GM10248 (cell line): ENCODE measurements around the gene GRM1.

Experiments
- CTCF ChIA-PET: fragments of 300-600 bp; sonication (Branson Sonifier 250); formaldehyde crosslinking; extraction: SDS; loops from one replicate; lab custom pipeline; 2021; ENCODE audit warnings: antibody characterized with exemption; lab: Yijun Ruan, JAX
- POLR2A ChIA-PET: fragments of 350-650 bp; sonication (Branson Sonifier 250); formaldehyde crosslinking; extraction: SDS; loops from one replicate; lab custom pipeline; 2020; ENCODE audit warnings: antibody characterized with exemption; lab: Yijun Ruan, JAX
- DNase-seq: peaks from one replicate; pipeline ENCODE4 v3.0.0; 2012; ENCODE audit errors: extremely low spot score
- CTCF ChIP-seq: IDR thresholded peaks from 2 replicates; pipeline ENCODE4 v1.5.1; 2012; ENCODE audit warnings: mild to moderate bottlenecking, low read depth; ENCODE audit errors: extremely low read depth, missing control alignments, control extremely low read depth

Gene GRM1

GRCh38 chr6:146087386-146087785 lies 58.5 kb downstream of the GRM1 start:
- TF ChIP-seq CTCF = no peak
- ChIA-PET POLR2A (no interaction called here), CTCF (interaction anchor here (1.6 to 1.8 kb wide), 2 partner anchors 10 to 36 kb away, joined by 3 to 9 read pairs; no protein-coding TSS in a partner anchor)
- DNase-seq = no peak

- ChIA-PET CTCF (no interaction called here), POLR2A (no interaction called here)
- no peak for DNase-seq
- no peak for TF ChIP-seq CTCF
Observed at GRCh38 chr6:146090474-146090873, 61.6 kb downstream of the GRM1 start.

- ChIA-PET POLR2A (no interaction called here), CTCF (interaction anchor here (1.3 kb wide), 1 partner anchor 17 kb away, joined by 3 read pairs; no protein-coding TSS in a partner anchor)
- no peak for DNase-seq
- no peak for TF ChIP-seq CTCF
Observed at GRCh38 chr6:146092961-146093686, 64.3 kb downstream of the GRM1 start.

- CTCF ChIA-PET = interaction anchor here (0.9 to 1.2 kb wide), 4 partner anchors 9 to 18 kb away, joined by 3 to 4 read pairs (median 3); no protein-coding TSS in a partner anchor
- POLR2A ChIA-PET = no interaction called here
- DNase-seq = no peak
- TF ChIP-seq CTCF = no peak
Observed at GRCh38 chr6:146095481-146095880, 66.6 kb downstream of the GRM1 start.

- no peak for DNase-seq
- no peak for TF ChIP-seq CTCF
- CTCF ChIA-PET = interaction anchor here (0.6 to 1.2 kb wide), 2 partner anchors 9 to 20 kb away, joined by 3 read pairs; no protein-coding TSS in a partner anchor
- POLR2A ChIA-PET = no interaction called here
Observed at GRCh38 chr6:146097586-146097985, 68.7 kb downstream of the GRM1 start.

- CTCF ChIA-PET = interaction anchor here (0.9 kb wide), 1 partner anchor 388 kb away, joined by 3 read pairs; no protein-coding TSS in a partner anchor
- TF ChIP-seq CTCF = no peak
- POLR2A ChIA-PET = no interaction called here
- no peak for DNase-seq
Observed at GRCh38 chr6:146100776-146101175, 71.9 kb downstream of the GRM1 start.
